SK-N-SH (cell line): ENCODE results near the gene IPO4. TPM values are rescaled to one million over a fixed set of nuclear protein-coding genes. Genes with fewer than 3 reads are reported as not detected.

Experiments used
- CTCF ChIA-PET: fragments of 300-600, 350-600 bp; formaldehyde crosslinking; extraction: SDS; loops from one replicate; lab custom pipeline; 2021; lab: Yijun Ruan, JAX
- POLR2A ChIA-PET: fragments of 350-600 bp; sonication (Branson Sonifier 250); formaldehyde crosslinking; extraction: SDS; loops from one replicate; lab custom pipeline; 2020; ENCODE audit warnings: antibody characterized with exemption, inconsistent platforms; lab: Yijun Ruan, JAX
- DNase-seq: peaks from one replicate; pipeline ENCODE4 v3.0.0; 2012
- H2AFZ ChIP-seq: fragments of 200-600 bp; sonication (generic); 2 replicates; pipeline ENCODE4 v1.8.1; 2016; ENCODE audit warnings: antibody characterized with exemption, mild to moderate bottlenecking, low read depth
- H3F3A ChIP-seq: fragments of 200-600 bp; sonication (generic); replicated peaks from 2 replicates; pipeline ENCODE3; 2016; ENCODE audit warnings: antibody characterized with exemption, mild to moderate bottlenecking; ENCODE audit not compliant: insufficient read depth
- H3K27ac ChIP-seq, 2 experiments: fragments of 200-500 bp in 1 of 2; fragments of 200-600 bp in 1 of 2; sonication (Bioruptor generic) in 1 of 2; sonication (generic), shearing (Covaris generic) in 1 of 2; 2 replicates each; pipeline versions ENCODE4 v1.5.1 to v1.6.1; 2014 to 2016; ENCODE audit warnings: low read depth in 2 of 2, inconsistent platforms in 1 of 2, low read length in 1 of 2, mild to moderate bottlenecking in 1 of 2, mixed read lengths in 1 of 2
- H3K27me3 ChIP-seq: fragments of 200-600 bp; sonication (generic), shearing (Covaris generic); 2 replicates; pipeline ENCODE4 v1.6.1; 2016; ENCODE audit warnings: mixed run types; ENCODE audit not compliant: insufficient read depth
- H3K36me3 ChIP-seq, 2 experiments: fragments of 200-500 bp in 1 of 2; fragments of 200-600 bp in 1 of 2; sonication (Bioruptor generic) in 1 of 2; sonication (generic) in 1 of 2; replicated peaks in 1 of 2; 2 replicates each; pipeline versions ENCODE3 to v1.5.1; 2014 to 2016; ENCODE audit warnings: low read length in 1 of 2, mild to moderate bottlenecking in 1 of 2; ENCODE audit not compliant: insufficient read depth in 2 of 2, control insufficient read depth in 1 of 2
- H3K4me1 ChIP-seq, 2 experiments: fragments of 200-500 bp in 1 of 2; fragments of 200-600 bp in 1 of 2; sonication (Bioruptor generic) in 1 of 2; sonication (generic), shearing (Covaris generic) in 1 of 2; 2 replicates each; pipeline versions ENCODE4 v1.5.1 to v1.6.1; 2014 to 2016; ENCODE audit warnings: low read depth in 1 of 2, low read length in 1 of 2, mixed run types in 1 of 2; ENCODE audit not compliant: insufficient read depth in 2 of 2, control insufficient read depth in 1 of 2
- H3K4me2 ChIP-seq: fragments of 200-600 bp; sonication (generic), shearing (Covaris generic); 2 replicates; pipeline ENCODE4 v1.6.1; 2017; ENCODE audit warnings: mixed run types
- H3K4me3 ChIP-seq, 2 experiments: fragments of 200-500 bp in 1 of 2; fragments of 200-600 bp in 1 of 2; sonication (Bioruptor generic) in 1 of 2; sonication (generic), shearing (Covaris generic) in 1 of 2; 2 replicates each; pipeline versions ENCODE4 v1.5.1 to v1.8.1; 2014 to 2016; ENCODE audit warnings: low read depth in 2 of 2, inconsistent platforms in 1 of 2, low read length in 1 of 2, mild to moderate bottlenecking in 1 of 2, mixed read lengths in 1 of 2, moderate library complexity in 1 of 2
- H3K79me2 ChIP-seq: fragments of 200-600 bp; sonication (generic); 2 replicates; pipeline ENCODE4 v1.8.1; 2017; ENCODE audit warnings: mild to moderate bottlenecking; ENCODE audit not compliant: insufficient read depth
- H3K9ac ChIP-seq: fragments of 200-600 bp; sonication (generic); 2 replicates; pipeline ENCODE4 v1.6.1; 2017; ENCODE audit warnings: mixed run types
- H3K9me2 ChIP-seq: fragments of 200-600 bp; sonication (generic); 2 replicates; pipeline ENCODE4 v1.6.1; 2017; ENCODE audit warnings: mixed run types
- H3K9me3 ChIP-seq: fragments of 200-600 bp; sonication (generic); 2 replicates; pipeline ENCODE4 v1.6.1; 2017; ENCODE audit warnings: mixed run types, mild to moderate bottlenecking, moderate library complexity
- H4K20me1 ChIP-seq: fragments of 200-600 bp; sonication (generic); 2 replicates; pipeline ENCODE4 v1.6.1; 2017; ENCODE audit warnings: mild to moderate bottlenecking, mixed run types; ENCODE audit not compliant: insufficient read depth
- CHD2 ChIP-seq: fragments of 150-350 bp; IDR thresholded peaks from 2 replicates; pipeline ENCODE4 v1.6.1; 2018; ENCODE audit warnings: low read length; ENCODE audit not compliant: partially characterized antibody
- ELF1 ChIP-seq: IDR thresholded peaks from 2 replicates; pipeline ENCODE4 v1.4.0; 2012
- FOSL2 ChIP-seq: IDR thresholded peaks from 2 replicates; pipeline ENCODE4 v1.4.0; 2012; ENCODE audit warnings: low read depth, mild to moderate bottlenecking, moderate library complexity, borderline replicate concordance
- FOXJ3 ChIP-seq: sonication (generic); formaldehyde crosslinking; IDR thresholded peaks from 2 replicates; pipeline ENCODE4 v1.5.1; 2020; ENCODE audit warnings: mild to moderate bottlenecking, missing genetic modification reagents
- IRF3 ChIP-seq: fragments of 150-350 bp; IDR thresholded peaks from 2 replicates; pipeline ENCODE4 v1.6.1; 2016; ENCODE audit warnings: mild to moderate bottlenecking, low read depth, low read length
- JUND ChIP-seq: IDR thresholded peaks from 2 replicates; pipeline ENCODE4 v1.4.0; 2012
- MXI1 ChIP-seq: IDR thresholded peaks from 2 replicates; pipeline ENCODE4 v1.6.1; 2012; ENCODE audit warnings: mild to moderate bottlenecking, low read depth, low read length, improper control_type of control experiment
- NFIC ChIP-seq: IDR thresholded peaks from 2 replicates; pipeline ENCODE4 v1.4.0; 2012; ENCODE audit warnings: borderline replicate concordance
- PBX3 ChIP-seq: IDR thresholded peaks from 2 replicates; pipeline ENCODE4; 2012
- REST ChIP-seq: IDR thresholded peaks from 2 replicates; pipeline ENCODE4 v1.6.1; 2012; ENCODE audit warnings: mild to moderate bottlenecking, low read depth, low read length, moderate library complexity
- RFX5 ChIP-seq: IDR thresholded peaks from 2 replicates; pipeline ENCODE4 v1.6.1; 2012; ENCODE audit warnings: mild to moderate bottlenecking, improper control_type of control experiment, low read length
- SIN3A ChIP-seq: IDR thresholded peaks from 2 replicates; pipeline ENCODE4 v1.6.1; 2012; ENCODE audit warnings: low read depth, mild to moderate bottlenecking, low read length, moderate library complexity, borderline replicate concordance
- SMC3 ChIP-seq: IDR thresholded peaks from 2 replicates; pipeline ENCODE4 v1.6.1; 2012; ENCODE audit warnings: low read depth, low read length, improper control_type of control experiment
- USF1 ChIP-seq: IDR thresholded peaks from 2 replicates; pipeline ENCODE4 v1.4.0; 2012; ENCODE audit warnings: low read depth, borderline replicate concordance
- USF2 ChIP-seq: fragments of 150-350 bp; IDR thresholded peaks from 2 replicates; pipeline ENCODE4 v1.6.1; 2017; ENCODE audit warnings: antibody characterized with exemption, low read length, low read depth, borderline replicate concordance
- YY1 ChIP-seq: IDR thresholded peaks from 2 replicates; pipeline ENCODE4 v1.4.0; 2012; ENCODE audit warnings: low read depth, mild to moderate bottlenecking
- WGBS: methylation state at CpG from one replicate; pipeline ENCODE4 v1.1.6; 2017; ENCODE audit warnings: low lambda C conversion rate; 5-methylcytosine and 5-hydroxymethylcytosine counted together
- polyA plus RNA-seq, 3 experiments: library from polyadenylated mRNA; depleted of rRNA; stranded (reverse); fragments of >200 nt; gene quantifications; 2 replicates each; pipeline ENCODE4 v1.2.3, GENCODE V29; 2012

Gene IPO4
- polyA plus RNA-seq, 1 of the 3 experiments (the other 2 are of a cell fraction): 61.3 TPM

GRCh38 chr14:24216345-24216699, 27.7 kb upstream of the IPO4 start:
- H3K4me1 ChIP-seq: peaks cover 9 to 17% of the 10 kb centered on the region in 2 experiments; a peak in 3 of 4 replicates
- 85% methylated on average over 2 of the region's 2 CpGs for WGBS
- POLR2A ChIA-PET: interaction anchor here (0.8 to 1.2 kb wide), 4 partner anchors 21 to 221 kb away, joined by 3 to 9 read pairs (median 4); partner anchors contain the start of genes RABGGTA, TINF2 and TM9SF1
- no peak for TF ChIP-seq JUND
- TF ChIP-seq IRF3: no peak
- no peak for TF ChIP-seq ELF1
- no peak for TF ChIP-seq REST
- TF ChIP-seq FOXJ3 (CRISPR knock-in tag): no peak
- TF ChIP-seq FOSL2: no peak
- no peak for TF ChIP-seq USF2
- no peak for TF ChIP-seq SMC3
- no peak for TF ChIP-seq CHD2
- no peak for TF ChIP-seq SIN3A
- TF ChIP-seq NFIC: no peak
- TF ChIP-seq YY1: no peak
- TF ChIP-seq MXI1: no peak
- no peak for TF ChIP-seq PBX3
- TF ChIP-seq USF1: no peak
- no peak for TF ChIP-seq RFX5
- TF ChIP-seq, all 33 proteins: peak for 0
- H3K27me3 ChIP-seq: no peaks in the 10 kb centered on the region
- H3K4me3 ChIP-seq: peak overlapping the region; percentile 73 to 82; a peak in 2 of 4 replicates
- no peaks in the 10 kb centered on the region for H3K9me2 ChIP-seq
- H3K9me3 ChIP-seq: no peaks in the 10 kb centered on the region
- H2AFZ ChIP-seq: no peak overlapping the region
- H3K36me3 ChIP-seq: peaks cover 9 to 26% of the 10 kb centered on the region in 2 experiments
- H4K20me1 ChIP-seq: peaks cover 3% of the 10 kb centered on the region; the same call in 1 of the 2 replicates
- peaks cover 59% of the 10 kb centered on the region for H3K79me2 ChIP-seq
- H3F3A ChIP-seq: peaks cover 26% of the 10 kb centered on the region
- no peak for DNase-seq
- H3K9ac ChIP-seq: no peak overlapping the region
- CTCF ChIA-PET: interaction anchor here (0.8 to 3.8 kb wide), 14 partner anchors 9 to 126 kb away, joined by 3 to 20 read pairs (median 5); partner anchors contain the start of genes IRF9, NOP9, TINF2 and TM9SF1
- peak overlapping the region; percentile 71 to 88; a peak in 2 of 4 replicates for H3K27ac ChIP-seq
- peak overlapping the region; percentile 78 for H3K4me2 ChIP-seq
